Epithelial cell of proximal tubule (primary cell): ENCODE measurements around the gene RBPJ. TPM values are rescaled to one million over a fixed set of nuclear protein-coding genes. Genes with fewer than 3 reads are reported as not detected.
A peak's percentile ranks its signal among the peaks of the same experiment; 100 is the strongest.

Experiments
- DNase-seq: peaks from one replicate; pipeline ENCODE4 v3.0.0-alpha.2; 2011; ENCODE audit warnings: low read depth
- H3K4me3 ChIP-seq: 2 replicates; pipeline ENCODE4 v1.5.1; 2011; ENCODE audit warnings: low read depth, mild to moderate bottlenecking, low read length
- total RNA-seq: library from RNA; depleted of rRNA; stranded (reverse); fragments of >200 nt; gene quantifications from 2 replicates; pipeline ENCODE4 v1.2.3, GENCODE V29; 2015
- TF ChIP-seq, protein P1 (sequence below): conservative IDR thresholded peaks from 2 replicates; pipeline ENCODE4 v1.5.1; 2012; ENCODE audit warnings: low read depth, mild to moderate bottlenecking, low read length

RBPJ gene
- total RNA-seq = 38.6 and 76.0 TPM in 2 replicates

- peak; percentile 82 for DNase-seq
- H3K4me3 ChIP-seq = peak within 1 kb of the TSS; percentile 87
- TF ChIP-seq, protein P1, sequence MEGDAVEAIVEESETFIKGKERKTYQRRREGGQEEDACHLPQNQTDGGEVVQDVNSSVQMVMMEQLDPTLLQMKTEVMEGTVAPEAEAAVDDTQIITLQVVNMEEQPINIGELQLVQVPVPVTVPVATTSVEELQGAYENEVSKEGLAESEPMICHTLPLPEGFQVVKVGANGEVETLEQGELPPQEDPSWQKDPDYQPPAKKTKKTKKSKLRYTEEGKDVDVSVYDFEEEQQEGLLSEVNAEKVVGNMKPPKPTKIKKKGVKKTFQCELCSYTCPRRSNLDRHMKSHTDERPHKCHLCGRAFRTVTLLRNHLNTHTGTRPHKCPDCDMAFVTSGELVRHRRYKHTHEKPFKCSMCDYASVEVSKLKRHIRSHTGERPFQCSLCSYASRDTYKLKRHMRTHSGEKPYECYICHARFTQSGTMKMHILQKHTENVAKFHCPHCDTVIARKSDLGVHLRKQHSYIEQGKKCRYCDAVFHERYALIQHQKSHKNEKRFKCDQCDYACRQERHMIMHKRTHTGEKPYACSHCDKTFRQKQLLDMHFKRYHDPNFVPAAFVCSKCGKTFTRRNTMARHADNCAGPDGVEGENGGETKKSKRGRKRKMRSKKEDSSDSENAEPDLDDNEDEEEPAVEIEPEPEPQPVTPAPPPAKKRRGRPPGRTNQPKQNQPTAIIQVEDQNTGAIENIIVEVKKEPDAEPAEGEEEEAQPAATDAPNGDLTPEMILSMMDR = no peak
These were observed at the start of gene RBPJ for GRCh38 chr4:26320538-26321372. Gene RBPJ (plus strand): TSS chr4:26321014. CDS start chr4:26321029, 15 bp downstream.

DNA sequence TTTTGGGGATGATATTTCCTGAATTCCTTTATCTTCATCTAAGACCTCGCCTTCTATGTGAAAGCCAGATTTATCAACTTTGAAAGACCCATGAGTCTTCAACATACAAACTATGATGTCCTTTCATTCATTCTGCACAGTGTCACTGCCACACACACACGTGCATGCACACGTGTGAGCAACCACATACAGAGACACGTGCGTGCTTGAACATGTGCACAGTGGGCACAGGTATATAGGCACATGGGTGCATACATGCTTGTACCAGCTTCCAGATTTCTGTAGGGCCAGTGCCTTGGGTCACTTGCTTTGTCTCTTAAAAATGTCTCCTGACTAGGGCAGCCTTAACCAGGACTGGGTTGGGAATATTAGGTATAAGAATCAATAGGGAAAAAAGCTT is 49.1 kb upstream of the RBPJ start:
- H3K4me3 ChIP-seq = no peak overlapping the region
- no peak for DNase-seq
- TF ChIP-seq, protein P1 = no peak

GRCh38 chr4:26272654-26273615 is 47.9 kb upstream of the RBPJ start:
- H3K4me3 ChIP-seq = no peak overlapping the region
- TF ChIP-seq, protein P1 = no peak
- no peak for DNase-seq

DNA sequence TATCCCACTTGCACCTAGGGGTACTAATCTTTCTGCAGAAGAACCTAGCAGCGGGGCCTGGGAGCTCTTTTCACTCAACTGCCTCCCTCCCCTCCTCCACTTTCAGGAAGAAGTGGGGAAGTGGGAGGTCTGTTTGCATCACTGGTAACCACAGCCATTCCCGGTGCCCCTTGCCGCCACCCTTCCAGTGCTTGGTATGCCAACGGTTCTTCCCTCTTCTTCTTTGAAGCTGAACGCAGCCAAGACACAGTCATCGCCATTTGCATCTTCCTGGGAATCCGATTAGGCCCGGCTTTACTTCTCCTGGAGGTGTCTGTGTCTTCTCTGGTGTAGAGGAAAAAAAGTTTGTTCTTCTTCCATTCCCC is 47.2 kb upstream of the RBPJ start:
- TF ChIP-seq, protein P1 = no peak
- DNase-seq = no peak
- H3K4me3 ChIP-seq = no peak overlapping the region

DNA sequence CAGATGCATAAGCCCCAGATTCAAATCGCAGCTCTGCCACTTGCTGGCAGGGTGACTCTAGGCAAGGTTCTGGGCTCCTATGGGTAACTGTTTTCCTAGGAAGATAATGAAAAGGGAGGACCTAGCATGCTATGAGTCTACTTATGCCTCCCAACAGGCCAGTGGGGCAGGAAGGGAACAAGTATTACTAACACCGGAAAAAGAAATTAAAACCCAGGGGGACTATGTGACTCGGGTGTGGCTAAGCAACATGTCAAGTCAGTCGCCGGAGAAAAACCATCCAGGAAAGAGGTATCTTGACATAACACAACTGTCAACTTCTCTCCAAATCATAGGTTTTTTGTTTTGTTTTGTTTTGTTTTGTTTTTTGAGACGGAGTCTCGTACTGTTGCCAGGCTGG is 45.5 kb upstream of the RBPJ start:
- no peak overlapping the region for H3K4me3 ChIP-seq
- TF ChIP-seq, protein P1 = no peak
- DNase-seq = no peak

- TF ChIP-seq, protein P1 = no peak
- DNase-seq = no peak
These were observed 41.4 kb upstream of the RBPJ start for GRCh38 chr4:26279446-26279845.

More at GRCh38 chr4:26279446-26279845, 41.4 kb upstream of the RBPJ start:
- H3K4me3 ChIP-seq = no peak overlapping the region
